ENCODE results near the gene GLIPR1L2. TPM values are rescaled to one million over a fixed set of nuclear protein-coding genes. Genes with fewer than 3 reads are reported as not detected.

GLIPR1L2 gene
- total RNA-seq, 1 experiment from 2014 or later: 0.35 TPM

GRCh38 chr12:75476071-75476470, 85.2 kb downstream of the GLIPR1L2 start:
- no peak overlapping the region for H2BK12ac ChIP-seq (ENCODE audit: insufficient read length, low read depth, low read length)
- H3K79me2 ChIP-seq (ENCODE audit: insufficient read depth, low read length): no peaks in the 10 kb centered on the region
- Mint-ChIP-seq H3K27me3 (ENCODE audit: low read depth) (no peaks in the 10 kb centered on the region), H3K4me1 (peaks cover 7 to 14% of the 10 kb centered on the region in 2 experiments), H3K4me3 (no peak overlapping the region), H3K36me3 (ENCODE audit: insufficient read depth in 1 of 3, low read depth in 3 of 3) (no peaks in the 10 kb centered on the region), H3K27ac (no peak overlapping the region), H3K9me3 (no peaks in the 10 kb centered on the region)
- no peak overlapping the region for H2BK15ac ChIP-seq (ENCODE audit: low read depth, low read length)
- H3K4ac ChIP-seq (ENCODE audit: low read depth, low read length): no peak overlapping the region
- no peak overlapping the region for H4K5ac ChIP-seq (ENCODE audit: insufficient read length, low read depth, low read length)
- no peak overlapping the region for H2AK5ac ChIP-seq (ENCODE audit: insufficient read length, low read length)
- no CpG with 5 or more reads among the region's 1 CpG for WGBS (ENCODE audit: extremely low coverage, insufficient read length, low lambda C conversion rate)
- peaks cover 3% of the 10 kb centered on the region; the same call in 1 of the 2 replicates for H3K4me1 ChIP-seq (ENCODE audit: insufficient read depth, low read length)
- TF ChIP-seq CTCF (conservative IDR thresholded peaks at IDR 0.05): no peak
- no peaks in the 10 kb centered on the region for H3K9me3 ChIP-seq (ENCODE audit: control insufficient read depth, low read depth, low read length)
- no peak overlapping the region for H3K18ac ChIP-seq (ENCODE audit: insufficient read length, low read depth, low read length)
- no peaks in the 10 kb centered on the region for H3K23me2 ChIP-seq (ENCODE audit: insufficient read length, low read depth, low read length, poor library complexity, severe bottlenecking)
- H3K56ac ChIP-seq (ENCODE audit: insufficient read length, low read depth, low read length): no peak overlapping the region
- H2AFZ ChIP-seq (ENCODE audit: low read length): no peak overlapping the region
- H3T11ph ChIP-seq (ENCODE audit: low read length): no peak overlapping the region
- H3K9ac ChIP-seq (ENCODE audit: extremely low read depth, insufficient read length, low read length): no peak overlapping the region
- no peak overlapping the region for H2BK5ac ChIP-seq (ENCODE audit: insufficient read length, low read length)
- H2BK20ac ChIP-seq (ENCODE audit: low read depth, low read length, poor library complexity, severe bottlenecking): no peak overlapping the region
- H3K27me3 ChIP-seq (ENCODE audit: insufficient read depth, low read length): no peaks in the 10 kb centered on the region
- H4K20me1 ChIP-seq (ENCODE audit: control insufficient read depth, insufficient read depth, insufficient read length): no peaks in the 10 kb centered on the region
- no peak overlapping the region for H3K4me2 ChIP-seq (ENCODE audit: insufficient read depth, insufficient read length, low read length)
- H3K27ac ChIP-seq (ENCODE audit: insufficient read length, low read depth, low read length): no peak overlapping the region
- H4K91ac ChIP-seq (ENCODE audit: insufficient read length, low read depth, low read length): no peak overlapping the region
- H3K23ac ChIP-seq (ENCODE audit: insufficient read length, low read depth, low read length): no peak overlapping the region
- no peak for DNase-seq
- H3K14ac ChIP-seq (ENCODE audit: insufficient read depth, low read length): no peak overlapping the region
- no peak overlapping the region for H4K8ac ChIP-seq (replicated peaks; ENCODE audit: insufficient read length, low read depth, low read length)
- no peaks in the 10 kb centered on the region for H3K79me1 ChIP-seq (ENCODE audit: insufficient read depth, low read depth, low read length, poor library complexity, severe bottlenecking)
- H2BK120ac ChIP-seq (ENCODE audit: low read depth, low read length, poor library complexity, severe bottlenecking): no peak overlapping the region

All from H9 (cell line).